GM19324 (cell line): ENCODE measurements around the gene SLC35E2B.
"Not testable (repeated sequence)": the region's sequence is repeated elsewhere in the genome, so short reads cannot be mapped to it uniquely, and the experiment has no call there.

ENCODE experiments used
- ATAC-seq: cut with Tn5 transposase; IDR thresholded peaks from one replicate; pipeline ENCODE4 v1.9.1; 2021; ENCODE audit warnings: mild to moderate bottlenecking, moderate library complexity; ENCODE audit not compliant: unreplicated experiment, low FRiP score

The SLC35E2B gene

GRCh38 chr1:1704284-1704957 is 11.8 kb upstream of the SLC35E2B start:
- ATAC-seq, result not testable (repeated sequence)

GRCh38 chr1:1703796-1704195 is 11.2 kb upstream of the SLC35E2B start:
- no peak for ATAC-seq

DNA sequence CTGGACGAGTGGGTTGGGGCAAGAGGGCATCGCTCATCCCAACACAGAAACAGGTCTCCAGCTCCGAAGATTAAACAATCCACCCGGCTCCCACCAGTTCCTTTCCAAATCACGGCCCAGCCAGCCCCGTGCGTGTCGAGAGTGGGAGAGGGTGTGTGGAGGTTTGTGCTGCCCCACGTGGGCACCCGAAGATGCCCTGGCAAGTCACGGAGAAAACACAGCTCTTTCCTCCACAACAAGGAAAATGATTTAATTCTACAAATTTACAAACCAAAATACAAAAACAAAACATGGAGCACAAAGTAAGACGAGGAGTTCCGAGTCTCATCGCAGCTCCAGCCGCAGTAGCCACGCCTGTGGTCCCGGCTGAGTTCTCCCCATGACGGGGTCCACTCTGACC is 9.9 kb upstream of the SLC35E2B start:
- not testable (repeated sequence) for ATAC-seq

DNA sequence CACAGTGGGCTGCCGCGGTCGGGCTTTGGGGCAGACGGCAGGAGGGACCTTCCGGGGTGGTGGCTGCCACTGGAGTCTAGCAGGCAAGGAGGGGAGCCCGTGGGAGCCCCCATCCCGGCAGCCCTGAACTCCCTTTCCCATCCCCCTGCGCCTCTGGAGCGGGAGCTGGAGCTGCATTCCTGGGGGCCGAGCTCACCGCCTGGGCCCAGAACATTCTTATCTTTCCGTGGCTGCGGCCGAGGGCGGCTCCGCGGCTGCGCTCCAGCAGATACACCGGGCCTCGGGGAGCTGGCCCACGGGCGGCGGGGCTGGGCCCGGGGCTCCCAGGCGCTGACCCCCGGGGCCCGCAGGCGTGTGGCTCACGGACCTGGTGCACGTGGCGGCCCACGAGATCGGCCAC is 8.0 kb upstream of the SLC35E2B start:
- ATAC-seq, result not testable (repeated sequence)

DNA sequence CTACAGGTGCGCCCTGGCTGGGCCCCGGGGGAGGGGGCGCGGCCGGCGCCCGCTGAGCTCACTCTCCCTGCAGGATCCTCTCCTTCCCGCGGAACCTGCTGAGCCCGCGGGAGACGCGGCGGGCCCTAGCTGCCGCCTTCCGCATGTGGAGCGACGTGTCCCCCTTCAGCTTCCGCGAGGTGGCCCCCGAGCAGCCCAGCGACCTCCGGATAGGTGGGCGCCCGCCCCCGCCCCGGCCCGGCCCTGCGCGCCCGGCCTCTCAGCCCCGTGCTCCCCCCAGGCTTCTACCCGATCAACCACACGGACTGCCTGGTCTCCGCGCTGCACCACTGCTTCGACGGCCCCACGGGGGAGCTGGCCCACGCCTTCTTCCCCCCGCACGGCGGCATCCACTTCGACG is 7.5 kb upstream of the SLC35E2B start:
- ATAC-seq, result not testable (repeated sequence)

- ATAC-seq, result not testable (repeated sequence)
Measured at GRCh38 chr1:1699061-1699460, 6.5 kb upstream of the SLC35E2B start.

- ATAC-seq, result not testable (repeated sequence)
Measured at GRCh38 chr1:1697358-1698183, 5.0 kb upstream of the SLC35E2B start.

DNA sequence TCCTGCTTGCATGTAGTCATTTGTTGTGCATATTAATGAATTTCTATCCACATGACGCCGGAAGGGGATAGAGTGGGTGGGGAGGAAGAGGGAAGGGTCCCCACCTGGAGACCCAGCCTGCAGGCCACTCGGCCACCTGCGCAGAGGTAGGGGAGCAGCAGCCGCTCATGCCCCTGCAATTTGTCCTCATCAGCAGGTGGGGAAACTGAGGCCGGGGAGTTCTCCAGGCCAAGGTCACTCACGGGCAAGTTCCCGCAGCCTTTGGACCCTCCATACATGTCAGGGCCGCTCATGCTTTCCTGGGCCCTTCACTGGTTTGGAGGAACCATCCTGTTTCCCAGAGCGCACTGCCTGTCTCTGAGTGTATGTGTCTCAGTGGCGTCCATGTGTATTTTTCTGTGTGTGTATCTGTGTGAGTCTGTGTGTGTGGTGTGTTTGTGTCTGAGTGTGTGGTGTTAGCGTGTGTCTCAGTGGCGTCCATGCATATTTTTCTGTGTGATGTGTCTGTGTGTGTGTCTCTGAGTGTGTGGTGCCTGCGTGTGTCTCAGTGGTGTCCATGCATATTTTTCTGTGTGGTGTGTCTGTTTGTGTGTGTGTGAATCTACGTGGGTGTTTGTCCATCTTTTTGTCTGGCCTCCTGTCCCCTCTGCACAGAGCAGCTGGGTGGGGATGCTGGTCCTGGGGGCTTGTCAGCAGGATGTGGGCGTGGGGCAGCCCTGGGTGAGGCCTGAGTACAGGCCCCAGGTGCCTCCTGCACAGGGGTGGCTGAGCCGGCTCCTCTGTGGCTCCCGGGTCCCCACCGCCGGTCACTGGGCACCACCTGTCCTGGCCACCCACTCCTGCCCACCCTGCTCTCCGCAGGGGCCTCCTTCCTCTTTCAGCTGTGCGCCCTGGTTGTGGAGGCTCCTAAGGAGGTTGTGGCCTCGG is 4.1 kb upstream of the SLC35E2B start:
- ATAC-seq, result not testable (repeated sequence)

GRCh38 chr1:1692324-1692713 is 276 bp downstream of the SLC35E2B start:
- ATAC-seq, result peak; percentile 40

GRCh38 chr1:1691443-1691842 is 1.2 kb downstream of the SLC35E2B start:
- ATAC-seq, result not testable (repeated sequence)

GRCh38 chr1:1689526-1689925 is 3.1 kb downstream of the SLC35E2B start:
- ATAC-seq, result not testable (repeated sequence)

DNA sequence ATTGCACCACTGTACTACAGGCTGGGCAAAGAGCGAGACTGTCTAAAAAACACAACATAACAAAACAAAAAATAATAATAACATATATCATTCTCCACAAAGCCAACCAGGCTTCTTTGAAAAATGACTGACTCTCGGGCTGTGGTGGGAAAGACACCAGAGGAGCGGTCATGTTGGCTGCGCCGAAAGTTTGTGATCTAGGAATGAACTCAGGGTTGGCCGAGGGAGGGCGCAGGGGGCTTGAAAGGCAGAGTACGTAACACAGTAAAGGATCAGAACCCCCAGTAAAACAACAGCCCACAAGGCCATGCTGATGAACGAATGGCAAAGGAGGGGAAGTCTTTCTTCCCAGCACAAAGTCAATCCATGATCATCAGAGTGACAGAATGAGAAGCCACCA is 4.7 kb downstream of the SLC35E2B start:
- no peak for ATAC-seq

DNA sequence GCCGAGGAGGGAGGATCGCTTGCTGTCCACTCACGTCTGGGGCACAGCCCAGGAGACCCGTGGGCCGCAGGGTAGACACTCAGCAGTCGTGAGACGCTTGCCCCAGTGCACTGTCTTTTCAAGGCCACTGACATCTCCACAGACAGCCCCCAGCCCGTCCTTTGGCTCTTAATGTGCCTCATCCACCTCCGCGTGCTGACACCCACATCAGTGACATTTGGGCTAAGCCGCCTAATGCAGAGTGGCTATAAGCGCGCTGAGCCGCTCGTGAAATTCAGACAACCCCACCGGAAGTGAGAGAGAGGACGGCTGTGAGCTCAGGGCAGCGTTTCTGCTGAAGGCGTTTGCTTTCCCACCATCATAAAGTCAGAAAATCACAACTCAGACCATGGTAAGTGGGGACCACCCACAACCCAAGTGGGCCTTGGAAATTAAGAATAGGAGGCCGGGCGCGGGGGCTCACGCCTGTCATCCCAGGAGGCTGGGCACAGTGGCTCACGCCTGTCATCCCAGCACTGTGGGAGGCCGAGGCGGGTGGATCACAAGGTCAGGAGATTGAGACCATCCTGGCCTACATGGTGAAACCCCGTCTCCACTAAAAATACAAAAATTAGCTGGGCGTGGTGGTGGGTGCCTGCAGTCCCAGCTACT is 8.4 kb downstream of the SLC35E2B start:
- no peak for ATAC-seq

DNA sequence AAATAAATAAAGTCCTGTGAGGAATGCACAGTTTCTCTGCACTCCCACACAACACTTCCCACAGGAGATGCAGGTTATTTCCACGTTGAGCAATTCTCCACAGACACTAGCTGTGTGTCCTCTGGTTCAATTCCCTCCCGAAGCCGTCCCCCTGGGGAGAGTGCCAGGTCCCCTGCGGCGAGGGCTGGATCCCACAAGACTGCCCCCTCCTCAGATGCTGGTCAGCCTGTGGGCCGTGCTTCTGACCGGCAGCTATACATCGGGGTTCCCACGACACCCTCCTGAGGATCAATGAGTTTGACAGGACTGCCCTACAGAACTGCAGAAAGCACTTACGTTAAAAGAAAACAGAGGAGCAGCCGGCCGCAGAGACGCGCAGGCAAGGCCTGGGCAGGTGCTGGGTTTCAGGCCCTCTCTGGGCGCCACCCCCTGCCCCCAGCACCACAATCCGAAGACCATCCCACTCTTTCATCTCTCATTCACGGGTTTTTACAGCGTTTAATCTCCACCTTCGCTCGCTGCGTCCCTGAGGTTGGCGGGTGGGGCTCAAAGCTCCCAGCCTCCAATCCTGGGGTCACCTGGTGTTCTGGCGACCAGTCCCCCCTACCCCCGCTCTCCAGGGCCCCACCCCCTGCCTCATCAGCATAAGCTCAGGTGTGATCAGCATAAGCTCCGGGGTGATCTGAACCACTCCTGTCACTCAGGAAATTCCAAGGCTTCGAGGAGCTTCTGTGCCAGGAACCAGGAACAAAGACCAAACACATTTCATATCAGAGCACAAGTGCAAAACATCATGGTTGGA is 9.3 kb downstream of the SLC35E2B start:
- ATAC-seq, result no peak

DNA sequence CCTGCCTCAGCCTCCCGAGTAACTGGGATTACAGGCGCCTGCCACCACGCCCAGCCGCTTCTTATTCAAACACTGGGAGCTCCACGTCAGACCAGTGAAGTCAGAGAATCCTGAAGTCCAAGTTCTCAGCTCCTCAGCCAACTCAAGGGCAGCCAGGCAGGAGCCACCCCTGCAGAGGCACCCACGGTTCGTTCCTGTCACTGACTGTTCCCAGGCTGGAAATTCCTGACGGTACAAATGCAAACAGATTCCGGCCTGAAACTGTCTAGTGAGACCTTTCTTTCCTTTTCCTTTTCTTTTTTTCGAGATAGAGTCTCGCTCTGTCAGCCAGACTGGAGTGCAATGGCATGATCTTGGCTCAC is 11.7 kb downstream of the SLC35E2B start:
- no peak for ATAC-seq

DNA sequence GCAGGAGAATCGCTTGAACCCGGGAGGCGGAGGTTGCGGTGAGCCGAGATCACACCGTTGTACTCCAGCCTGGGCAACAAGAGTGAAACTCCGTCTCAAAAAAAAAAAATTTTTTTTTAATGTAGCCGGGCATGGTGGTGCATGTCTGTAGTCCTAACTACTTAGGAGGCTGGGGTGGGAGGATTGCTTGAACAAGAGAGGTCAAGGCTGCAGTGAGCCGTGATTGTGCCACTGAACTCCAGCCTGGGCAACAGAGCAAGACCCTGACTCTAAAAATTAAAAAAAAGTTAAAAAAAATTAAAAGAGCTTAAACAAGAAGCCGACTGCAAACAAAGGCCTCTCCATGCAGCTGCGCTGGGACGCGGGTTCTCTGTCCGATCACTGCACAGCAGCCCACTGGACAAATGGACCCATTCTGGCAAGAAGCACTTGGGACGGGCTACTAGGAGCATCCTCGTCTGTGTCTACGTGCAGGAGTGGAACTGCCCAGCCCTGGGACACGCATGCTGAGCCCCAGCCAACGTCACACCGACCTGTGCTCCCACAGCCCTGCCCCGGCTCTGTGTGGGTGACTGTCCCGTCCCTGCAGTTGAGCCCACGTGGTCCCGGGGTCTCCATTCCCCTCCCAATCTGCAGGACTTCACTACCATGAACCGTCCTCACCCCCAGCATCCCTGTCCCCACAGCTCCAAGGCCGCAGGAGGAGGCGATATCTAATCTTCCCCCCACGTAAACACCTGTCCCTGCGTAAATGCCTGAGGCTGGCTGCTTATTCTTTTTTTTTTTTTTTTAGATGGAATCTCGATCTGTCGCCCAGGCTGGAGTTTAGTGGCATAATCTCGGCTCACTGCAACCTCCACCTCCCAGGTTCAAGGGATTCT is 12.3 kb downstream of the SLC35E2B start:
- ATAC-seq, result no peak

- ATAC-seq, result no peak
Measured at GRCh38 chr1:1678581-1679380, 13.8 kb downstream of the SLC35E2B start.
